IMR-90 (cell line): ENCODE results near the gene CD24. TPM values are rescaled to one million over a fixed set of nuclear protein-coding genes. Genes with fewer than 3 reads are reported as not detected.

ENCODE experiments used
- ATAC-seq: fragments of 200-7000 bp; cut with Tn5 transposase; 2 replicates; pipeline ENCODE4 v1.9.1; 2020; ENCODE audit warnings: low read depth, mild to moderate bottlenecking, moderate library complexity
- BruUV-seq: library from RNA; stranded (reverse); fragments of 400-500 nt; replicated peaks from 2 replicates; lab custom pipeline; 2021; lab: Mats Ljungman, UMichigan
- CTCF ChIA-PET: fragments of 300-600 bp; formaldehyde crosslinking; extraction: SDS; loops from one replicate; lab custom pipeline; 2021; ENCODE audit warnings: antibody characterized with exemption; lab: Yijun Ruan, JAX
- POLR2A ChIA-PET: fragments of 300-600 bp; sonication (Branson Sonifier 250); formaldehyde crosslinking; loops from one replicate; lab custom pipeline; 2022; ENCODE audit warnings: antibody characterized with exemption; ENCODE audit not compliant: unreplicated experiment; lab: Charles Lee
- DNase-seq: peaks from one replicate; pipeline ENCODE4 v3.0.0; 2013
- H2AFZ ChIP-seq: replicated peaks from 2 replicates; pipeline ENCODE3; 2013; ENCODE audit warnings: low read length, mild to moderate bottlenecking; ENCODE audit not compliant: poor library complexity
- H2AK5ac ChIP-seq: 2 replicates; pipeline ENCODE4 v1.6.1; 2013; ENCODE audit warnings: low read depth, low read length, inconsistent platforms
- H2AK9ac ChIP-seq: replicated peaks from 2 replicates; pipeline ENCODE3; 2013; ENCODE audit warnings: mild to moderate bottlenecking, low read depth, low read length, moderate library complexity; ENCODE audit not compliant: poor library complexity
- H2BK120ac ChIP-seq: 2 replicates; pipeline ENCODE4 v1.6.1; 2013; ENCODE audit warnings: low read depth, low read length, inconsistent platforms
- H2BK15ac ChIP-seq: 3 replicates; pipeline ENCODE4 v1.6.1; 2013; ENCODE audit warnings: low read depth, low read length, inconsistent platforms
- H2BK20ac ChIP-seq: 2 replicates; pipeline ENCODE4 v1.6.1; 2013; ENCODE audit warnings: low read depth, mild to moderate bottlenecking, inconsistent platforms, low read length, moderate library complexity
- H2BK5ac ChIP-seq: 2 replicates; pipeline ENCODE4 v1.6.1; 2013; ENCODE audit warnings: mild to moderate bottlenecking, low read depth, low read length, inconsistent platforms; ENCODE audit not compliant: poor library complexity, severe bottlenecking
- H3K14ac ChIP-seq: replicated peaks from 2 replicates; pipeline ENCODE4 v1.6.1; 2013; ENCODE audit warnings: low read depth, low read length, inconsistent platforms
- H3K18ac ChIP-seq: 2 replicates; pipeline ENCODE4 v1.6.1; 2013; ENCODE audit warnings: low read depth, low read length, control low read depth
- H3K23ac ChIP-seq: 2 replicates; pipeline ENCODE4 v1.6.1; 2013; ENCODE audit warnings: low read depth, low read length, inconsistent platforms
- H3K27ac ChIP-seq: 2 replicates; pipeline ENCODE4 v1.5.1; 2013; ENCODE audit warnings: mild to moderate bottlenecking, control low read depth, low read length; ENCODE audit not compliant: insufficient read depth
- H3K27me3 ChIP-seq: 2 replicates; pipeline ENCODE4 v1.6.1; 2013; ENCODE audit warnings: low read length; ENCODE audit not compliant: control insufficient read depth, insufficient read depth
- H3K36me3 ChIP-seq: 2 replicates; pipeline ENCODE4 v1.6.1; 2013; ENCODE audit warnings: low read length, mixed read lengths; ENCODE audit not compliant: control insufficient read depth, insufficient read depth
- H3K4ac ChIP-seq: 2 replicates; pipeline ENCODE4 v1.6.1; 2013; ENCODE audit warnings: low read depth, low read length, inconsistent platforms
- H3K4me1 ChIP-seq: 2 replicates; pipeline ENCODE4 v1.6.1; 2013; ENCODE audit warnings: low read length, mixed read lengths; ENCODE audit not compliant: control insufficient read depth, insufficient read depth
- H3K4me2 ChIP-seq: 2 replicates; pipeline ENCODE4 v1.6.1; 2013; ENCODE audit warnings: low read depth, mild to moderate bottlenecking, control low read depth, low read length, moderate library complexity
- H3K4me3 ChIP-seq: 2 replicates; pipeline ENCODE4 v1.5.1; 2013; ENCODE audit warnings: low read depth, mild to moderate bottlenecking, control low read depth, low read length, moderate library complexity; ENCODE audit not compliant: insufficient read depth
- H3K56ac ChIP-seq: 2 replicates; pipeline ENCODE4 v1.6.1; 2013; ENCODE audit warnings: low read length, inconsistent platforms; ENCODE audit not compliant: insufficient read depth; ENCODE audit errors: extremely low read depth
- H3K79me1 ChIP-seq, 2 experiments: 2 replicates each; pipeline ENCODE4 v1.6.1; 2013; ENCODE audit warnings: low read length in 2 of 2, inconsistent platforms in 1 of 2, low read depth in 1 of 2
- H3K9ac ChIP-seq: 2 replicates; pipeline ENCODE4 v1.6.1; 2013; ENCODE audit warnings: low read depth, low read length, control low read depth
- H3K9me1 ChIP-seq: 2 replicates; pipeline ENCODE4 v1.6.1; 2013; ENCODE audit warnings: low read length, inconsistent platforms; ENCODE audit not compliant: insufficient read depth
- H3K9me3 ChIP-seq: 2 replicates; pipeline ENCODE4 v1.6.1; 2013; ENCODE audit warnings: low read length; ENCODE audit not compliant: control insufficient read depth, insufficient read depth
- H4K20me1 ChIP-seq: 2 replicates; pipeline ENCODE4 v1.6.1; 2013; ENCODE audit warnings: low read length, inconsistent platforms; ENCODE audit not compliant: insufficient read depth
- H4K5ac ChIP-seq: 2 replicates; pipeline ENCODE4 v1.6.1; 2013; ENCODE audit warnings: mild to moderate bottlenecking, low read depth, low read length, control low read depth
- H4K8ac ChIP-seq, 2 experiments: 2 replicates each; pipeline ENCODE4 v1.6.1; 2013; ENCODE audit warnings: low read depth in 2 of 2, low read length in 2 of 2, control low read depth in 1 of 2, inconsistent platforms in 1 of 2
- H4K91ac ChIP-seq: 2 replicates; pipeline ENCODE4 v1.6.1; 2013; ENCODE audit warnings: low read depth, low read length, inconsistent platforms; ENCODE audit not compliant: insufficient read depth
- BHLHE40 ChIP-seq: fragments of 150-350 bp; IDR thresholded peaks from 2 replicates; pipeline ENCODE4 v1.6.1; 2016; ENCODE audit warnings: mild to moderate bottlenecking, low read depth, low read length
- CEBPB ChIP-seq: IDR thresholded peaks from 2 replicates; pipeline ENCODE4 v1.6.1; 2012; ENCODE audit warnings: low read depth, low read length, improper control_type of control experiment
- CTCF ChIP-seq: conservative IDR thresholded peaks from 2 replicates; pipeline ENCODE4 v1.5.1; 2012; ENCODE audit warnings: mild to moderate bottlenecking, low read depth, low read length, improper control_type of control experiment
- MAFK ChIP-seq: IDR thresholded peaks from 2 replicates; pipeline ENCODE4 v1.6.1; 2012; ENCODE audit warnings: low read depth, low read length, improper control_type of control experiment
- MAZ ChIP-seq: IDR thresholded peaks from 2 replicates; pipeline ENCODE4 v1.6.1; 2012; ENCODE audit warnings: low read depth, mild to moderate bottlenecking, low read length, improper control_type of control experiment, moderate library complexity, borderline replicate concordance
- NFE2L2 ChIP-seq: fragments of 150-350 bp; IDR thresholded peaks from 2 replicates; pipeline ENCODE4 v1.6.1; 2016; ENCODE audit warnings: low read depth, mild to moderate bottlenecking, low read length
- POLR2A ChIP-seq: IDR thresholded peaks from 2 replicates; pipeline ENCODE4 v1.6.1; 2012; ENCODE audit warnings: mild to moderate bottlenecking, low read depth, low read length
- WGBS, 2 experiments: methylation state at CpG; one replicate each; pipeline versions ENCODE4 v1.1.5 to v1.1.7; 2013; ENCODE audit warnings: missing lambda C conversion rate in 2 of 2; ENCODE audit not compliant: insufficient read length in 1 of 2; ENCODE audit errors: extremely low coverage in 2 of 2; 5-methylcytosine and 5-hydroxymethylcytosine counted together
- dilution Hi-C: fragments of 300-500 bp; cut with HindIII; formaldehyde crosslinking; loops from one replicate; pipeline ENCODE4 v1.14.3; 2018; ENCODE audit warnings: low sequenced_read_pairs; ENCODE audit not compliant: unreplicated experiment
- in situ Hi-C: fragments of 300-500 bp; cut with MboI; formaldehyde crosslinking; loops from 3 replicates; pipeline ENCODE4 v1.14.3; 2019; ENCODE audit warnings: low sequenced_read_pairs, inconsistent platforms, mixed read lengths
- intact Hi-C: fragments of 100-400 bp; cut with micrococcal nuclease; formaldehyde crosslinking; loops from 2 replicates; pipeline ENCODE4 v1.10.0; 2022
- polyA plus RNA-seq, 3 experiments: library from polyadenylated mRNA; depleted of rRNA; stranded (reverse); fragments of >200 nt; gene quantifications; 2 replicates each; pipeline ENCODE4 v1.2.3, GENCODE V29; 2012; ENCODE audit warnings: low replicate concordance in 1 of 3
- total RNA-seq: library from RNA; depleted of rRNA; stranded (reverse); fragments of >200 nt; gene quantifications from 2 replicates; pipeline ENCODE4 v1.2.3, GENCODE V29; 2012

CD24 gene
- total and polyA plus RNA-seq, 2 of the 4 experiments (the other 2 are of a cell fraction), result 0.07 to 0.18 TPM

GRCh38 chr6:106981926-106982325, 7.4 kb upstream of the CD24 start:
- no peak overlapping the region for H4K91ac ChIP-seq
- no CpG with 5 or more reads among the region's 4 CpGs for WGBS, 2 experiments
- H3K27ac ChIP-seq, result no peak overlapping the region
- no peak overlapping the region for H3K4me3 ChIP-seq
- CTCF ChIA-PET, result no interaction called here
- POLR2A ChIA-PET, result no interaction called here
- H3K4ac ChIP-seq, result no peak overlapping the region
- ATAC-seq (no peak), DNase-seq (no peak)
- no peak overlapping the region for H2BK20ac ChIP-seq
- no TSS peak for BruUV-seq
- H3K14ac ChIP-seq, result no peak overlapping the region
- no peaks in the 10 kb centered on the region for H4K20me1 ChIP-seq
- in situ Hi-C loops (loop anchor here (5.0 to 25.0 kb wide), 3 partner anchors 417 to 645 kb away; partner anchors contain the start of gene ATG5), dilution Hi-C loops (no loop called here), intact Hi-C loops (no loop called here)
- H3K9me3 ChIP-seq, result no peaks in the 10 kb centered on the region
- H3K56ac ChIP-seq, result no peak overlapping the region
- H2AK5ac ChIP-seq, result no peak overlapping the region
- no peak overlapping the region for H3K23ac ChIP-seq
- no peaks in the 10 kb centered on the region for H3K4me1 ChIP-seq
- no peak overlapping the region for H4K5ac ChIP-seq
- no peak overlapping the region for H2BK5ac ChIP-seq
- no peak overlapping the region for H2BK15ac ChIP-seq
- no peak overlapping the region for H2AK9ac ChIP-seq
- no peak overlapping the region for H2AFZ ChIP-seq
- H3K9ac ChIP-seq, result no peak overlapping the region
- H2BK120ac ChIP-seq, result no peak overlapping the region
- no peak overlapping the region for H3K4me2 ChIP-seq
- H3K36me3 ChIP-seq, result no peaks in the 10 kb centered on the region
- H3K27me3 ChIP-seq, result peaks cover 14% of the 10 kb centered on the region
- TF ChIP-seq POLR2A (no peak), MAFK (no peak), BHLHE40 (no peak), CEBPB (no peak), MAZ (no peak), NFE2L2 (no peak), CTCF (no peak)
- no peaks in the 10 kb centered on the region for H3K79me1 ChIP-seq
- H4K8ac ChIP-seq, result no peak overlapping the region
- H3K18ac ChIP-seq, result no peak overlapping the region
- H3K9me1 ChIP-seq, result no peaks in the 10 kb centered on the region
